Endothelial cell of umbilical vein (primary cell): Measurements from ENCODE around the gene TCEA2. TPM values are rescaled to one million over a fixed set of nuclear protein-coding genes. Genes with fewer than 3 reads are reported as not detected.

Experiments
- BruUV-seq: library from RNA; stranded (reverse); fragments of 400-500 nt; replicated peaks from 2 replicates; lab custom pipeline; 2021; lab: Mats Ljungman, UMichigan
- CTCF ChIA-PET: fragments of 300-600, 350-600 bp; sonication (Branson Sonifier 250); formaldehyde crosslinking; loops from one replicate; lab custom pipeline; 2021; ENCODE audit warnings: antibody characterized with exemption, inconsistent platforms; lab: Charles Lee
- POLR2A ChIA-PET: fragments of 300-600, 350-600 bp; sonication (Branson Sonifier 250); formaldehyde crosslinking; loops from one replicate; lab custom pipeline; 2021; ENCODE audit warnings: antibody characterized with exemption, inconsistent platforms; lab: Charles Lee
- DNase-seq: peaks from one replicate; pipeline ENCODE4 v3.0.0-alpha.2; 2011; ENCODE audit warnings: low read depth, low spot score
- FAIRE-seq: peaks from 2 replicates; lab custom pipeline; 2011; peaks lifted over from hg19 to GRCh38; lab: Jason Lieb, UNC
- H2AFZ ChIP-seq: 2 replicates; pipeline ENCODE4 v1.6.0; 2012; ENCODE audit warnings: low read depth, low read length, control low read depth, inconsistent platforms
- H3K27ac ChIP-seq: 2 replicates; pipeline ENCODE4 v1.5.1; 2011; ENCODE audit warnings: low read depth, mild to moderate bottlenecking, control low read depth, low read length, moderate library complexity; ENCODE audit not compliant: insufficient read depth
- H3K27me3 ChIP-seq, 2 experiments: 2 replicates each; pipeline versions ENCODE4 v1.6.0 to v1.6.1; 2011; ENCODE audit warnings: low read length in 2 of 2, mixed read lengths in 1 of 2; ENCODE audit not compliant: control insufficient read depth in 2 of 2, insufficient read depth in 2 of 2
- H3K36me3 ChIP-seq, 2 experiments: 2 replicates in 1 of 2; 3 replicates in 1 of 2; pipeline ENCODE4 v1.5.1; 2011; ENCODE audit warnings: low read length in 2 of 2, mild to moderate bottlenecking in 1 of 2, moderate library complexity in 1 of 2; ENCODE audit not compliant: control insufficient read depth in 2 of 2, insufficient read depth in 2 of 2; ENCODE audit errors: extremely low read depth in 1 of 2
- H3K4me1 ChIP-seq: 3 replicates; pipeline ENCODE4 v1.5.1; 2011; ENCODE audit warnings: mild to moderate bottlenecking, low read length; ENCODE audit not compliant: control insufficient read depth, insufficient read depth; ENCODE audit errors: extremely low read depth
- H3K4me2 ChIP-seq: 2 replicates; pipeline ENCODE4 v1.6.1; 2011; ENCODE audit warnings: low read length, control low read depth, mixed read lengths; ENCODE audit not compliant: insufficient read depth
- H3K4me3 ChIP-seq, 3 experiments: fragments of 200-600 bp in 1 of 3; sonication (generic), shearing (Covaris generic) in 1 of 3; replicated peaks in 1 of 3; 2 replicates each; pipeline ENCODE4 v1.5.1; 2011 to 2016; ENCODE audit warnings: control low read depth in 3 of 3, low read length in 3 of 3, mild to moderate bottlenecking in 2 of 3, inconsistent platforms in 1 of 3, low read depth in 1 of 3, moderate library complexity in 1 of 3; ENCODE audit not compliant: insufficient read depth in 1 of 3
- H3K79me2 ChIP-seq: 2 replicates; pipeline ENCODE4 v1.6.0; 2012; ENCODE audit warnings: low read length, inconsistent platforms; ENCODE audit not compliant: control insufficient read depth, insufficient read depth
- H3K9ac ChIP-seq: replicated peaks from 2 replicates; pipeline ENCODE3; 2011; ENCODE audit warnings: low read length, control low read depth; ENCODE audit not compliant: insufficient read depth; ENCODE audit errors: extremely low read depth
- H3K9me1 ChIP-seq: replicated peaks from 3 replicates; pipeline ENCODE4 v1.6.0; 2011; ENCODE audit warnings: mild to moderate bottlenecking, low read length; ENCODE audit not compliant: control insufficient read depth, insufficient read depth; ENCODE audit errors: extremely low read depth
- H3K9me3 ChIP-seq: replicated peaks from 2 replicates; pipeline ENCODE4 v1.5.1; 2012; ENCODE audit warnings: low read length, inconsistent platforms; ENCODE audit not compliant: control insufficient read depth, insufficient read depth
- H4K20me1 ChIP-seq: replicated peaks from 2 replicates; pipeline ENCODE3; 2011; ENCODE audit warnings: mild to moderate bottlenecking, low read length; ENCODE audit not compliant: control insufficient read depth, insufficient read depth; ENCODE audit errors: extremely low read depth
- EZH2 ChIP-seq: IDR thresholded peaks from 2 replicates; pipeline ENCODE4 v1.6.1; 2012; ENCODE audit warnings: borderline replicate concordance, low read depth, mild to moderate bottlenecking, moderate library complexity, low read length, inconsistent platforms; ENCODE audit not compliant: severe bottlenecking
- POLR2A ChIP-seq: IDR thresholded peaks from 2 replicates; pipeline ENCODE4 v1.6.1; 2012; ENCODE audit warnings: low read depth, mild to moderate bottlenecking, control low read depth, low read length
- POLR2AphosphoS5 ChIP-seq: IDR thresholded peaks from 2 replicates; pipeline ENCODE4 v1.6.1; 2012; ENCODE audit warnings: low read depth, mild to moderate bottlenecking, control low read depth, low read length, moderate library complexity; ENCODE audit not compliant: insufficient read depth
- dilution Hi-C: fragments of 300-500 bp; cut with MboI; formaldehyde crosslinking; loops from one replicate; pipeline ENCODE4 v1.15.0; 2019; ENCODE audit warnings: low sequenced_read_pairs; ENCODE audit not compliant: extremely low pct_ligation_motif_present
- intact Hi-C: fragments of 100-400 bp; cut with micrococcal nuclease; formaldehyde crosslinking; loops from one replicate; pipeline ENCODE4 v1.10.0; 2022
- polyA plus RNA-seq, 4 experiments: library from polyadenylated mRNA; depleted of rRNA in 3 of 4; stranded (reverse) in 3 of 4; unstranded in 1 of 4; fragments of >200 nt; gene quantifications; 2 replicates each; pipeline versions ENCODE4 v1.2.1 to v1.2.3, GENCODE V29; 2011 to 2012; ENCODE audit warnings: missing spikeins in 1 of 4
- total RNA-seq: library from RNA; stranded (reverse); gene quantifications from 2 replicates; pipeline ENCODE4 v1.2.3, GENCODE V29; 2021
- TF ChIP-seq, protein P1 (sequence below), 2 donors: IDR thresholded peaks; 1 replicate in 1 of 2; 2 replicates in 1 of 2; pipeline ENCODE4 v1.5.1; 2011; ENCODE audit warnings: low read length in 2 of 2, mild to moderate bottlenecking in 2 of 2, moderate library complexity in 2 of 2, control low read depth in 1 of 2, inconsistent platforms in 1 of 2, low read depth in 1 of 2; ENCODE audit not compliant: insufficient read depth in 1 of 2; ENCODE audit errors: extremely low read depth in 1 of 2

The TCEA2 gene
- total and polyA plus RNA-seq, 2 donors (not counting 3 experiments of a cell fraction or from before 2014, with no cell fraction given): 53.1 to 65.5 TPM

DNA sequence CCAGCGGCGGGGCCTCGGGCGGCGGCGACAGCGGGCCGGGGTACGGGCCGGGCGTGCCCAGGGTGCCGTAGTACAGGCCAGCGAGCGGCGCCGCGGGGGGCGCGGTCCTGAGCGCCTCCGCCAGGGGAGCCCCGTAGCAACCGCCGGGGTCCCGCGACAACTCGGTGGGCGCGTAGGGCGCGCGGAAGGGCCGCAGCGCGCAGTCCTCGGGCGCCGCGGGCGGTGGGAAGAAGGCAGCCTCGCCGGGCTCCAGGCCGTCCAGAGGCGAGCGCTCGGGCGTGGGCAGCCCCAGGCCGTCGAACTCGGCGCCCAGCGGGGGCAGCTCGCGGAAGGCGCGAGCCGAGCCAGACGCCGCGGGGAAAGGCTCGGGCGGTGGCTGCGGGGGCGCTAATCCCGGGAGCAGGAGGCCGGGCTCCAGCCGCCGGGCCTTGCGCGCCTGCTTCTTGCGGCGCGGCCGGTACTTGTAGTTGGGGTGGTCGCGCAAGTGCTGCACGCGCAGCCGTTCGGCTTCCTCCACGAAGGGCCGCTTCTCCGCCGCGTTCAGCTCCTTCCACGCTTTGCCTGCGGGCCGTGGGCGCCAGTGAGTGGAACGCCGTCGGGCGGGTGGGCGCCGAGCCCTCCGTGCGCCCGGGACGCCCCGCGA, 14.5 kb upstream of the TCEA2 start:
- Histone ChIP-seq H3K27ac (peak overlapping the region; percentile 10), H3K9me3 (no peaks in the 10 kb centered on the region), H3K4me3 (peak overlapping the region; percentile 76 to 88 (median 88)), H2AFZ (no peak overlapping the region), H3K27me3 (no peaks in the 10 kb centered on the region), H3K79me2 (peaks cover 20% of the 10 kb centered on the region), H3K9ac (peak overlapping the region; percentile 54), H3K36me3 (peaks cover 9 to 13% of the 10 kb centered on the region in 2 experiments), H3K4me2 (peak overlapping the region; percentile 34), H3K4me1 (peaks cover 70% of the 10 kb centered on the region), H3K9me1 (no peaks in the 10 kb centered on the region), H4K20me1 (peaks cover 3% of the 10 kb centered on the region)
- no peak for DNase-seq
- TF ChIP-seq POLR2AphosphoS5 (peak; percentile 11), EZH2 (no peak), POLR2A (peak; percentile 40)
- TF ChIP-seq, protein P1, sequence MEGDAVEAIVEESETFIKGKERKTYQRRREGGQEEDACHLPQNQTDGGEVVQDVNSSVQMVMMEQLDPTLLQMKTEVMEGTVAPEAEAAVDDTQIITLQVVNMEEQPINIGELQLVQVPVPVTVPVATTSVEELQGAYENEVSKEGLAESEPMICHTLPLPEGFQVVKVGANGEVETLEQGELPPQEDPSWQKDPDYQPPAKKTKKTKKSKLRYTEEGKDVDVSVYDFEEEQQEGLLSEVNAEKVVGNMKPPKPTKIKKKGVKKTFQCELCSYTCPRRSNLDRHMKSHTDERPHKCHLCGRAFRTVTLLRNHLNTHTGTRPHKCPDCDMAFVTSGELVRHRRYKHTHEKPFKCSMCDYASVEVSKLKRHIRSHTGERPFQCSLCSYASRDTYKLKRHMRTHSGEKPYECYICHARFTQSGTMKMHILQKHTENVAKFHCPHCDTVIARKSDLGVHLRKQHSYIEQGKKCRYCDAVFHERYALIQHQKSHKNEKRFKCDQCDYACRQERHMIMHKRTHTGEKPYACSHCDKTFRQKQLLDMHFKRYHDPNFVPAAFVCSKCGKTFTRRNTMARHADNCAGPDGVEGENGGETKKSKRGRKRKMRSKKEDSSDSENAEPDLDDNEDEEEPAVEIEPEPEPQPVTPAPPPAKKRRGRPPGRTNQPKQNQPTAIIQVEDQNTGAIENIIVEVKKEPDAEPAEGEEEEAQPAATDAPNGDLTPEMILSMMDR (IDR thresholded peaks at IDR 0.05; ENCODE audit: extremely low read depth in 1 of 2, insufficient read depth in 1 of 2, low read depth in 1 of 2, low read length in 2 of 2): no peak
- no peak for FAIRE-seq
- ChIA-PET POLR2A (interaction anchor here (2.2 kb wide), 1 partner anchor 9 kb away, joined by 8 read pairs; no protein-coding TSS in a partner anchor), CTCF (interaction anchor here (1.3 to 15.2 kb wide), 2 partner anchors 9 to 10 kb away, joined by 5 to 412 read pairs; partner anchors contain the start of gene C20orf204)
- intact Hi-C loops: no loop called here
- no TSS peak for BruUV-seq
- dilution Hi-C loops: no loop called here
